ENCODE measurements around the gene ACSL6.

Gene ACSL6

DNA sequence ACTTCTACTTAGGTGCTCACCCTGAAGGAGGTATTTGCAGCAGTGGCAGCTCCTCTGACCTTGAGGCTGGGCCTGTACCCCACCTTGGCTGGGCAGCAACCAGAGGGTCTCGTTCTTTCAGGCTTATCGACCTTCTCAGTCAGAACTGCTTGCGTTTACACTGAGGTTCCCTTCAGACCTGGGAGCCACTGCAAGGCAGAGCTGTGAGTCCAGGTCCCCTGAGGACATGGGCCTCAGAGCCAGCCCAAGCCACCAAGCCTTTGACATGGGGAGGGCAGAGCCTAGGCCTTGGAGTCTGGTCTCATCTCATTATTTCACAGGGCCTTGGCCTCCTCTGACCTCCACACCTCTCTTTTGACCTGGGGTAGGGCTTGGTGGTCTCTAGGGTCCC lies 13.7 kb downstream of the ACSL6 start:
- DNase-seq: no peak

GRCh38 chr5:131997026-131997726 lies 14.3 kb downstream of the ACSL6 start:
- DNase-seq: no peak

- DNase-seq: no peak
Observed at GRCh38 chr5:131996210-131997025, 15.0 kb downstream of the ACSL6 start.

- DNase-seq: no peak
Observed at GRCh38 chr5:131994533-131995226, 16.8 kb downstream of the ACSL6 start.

DNA sequence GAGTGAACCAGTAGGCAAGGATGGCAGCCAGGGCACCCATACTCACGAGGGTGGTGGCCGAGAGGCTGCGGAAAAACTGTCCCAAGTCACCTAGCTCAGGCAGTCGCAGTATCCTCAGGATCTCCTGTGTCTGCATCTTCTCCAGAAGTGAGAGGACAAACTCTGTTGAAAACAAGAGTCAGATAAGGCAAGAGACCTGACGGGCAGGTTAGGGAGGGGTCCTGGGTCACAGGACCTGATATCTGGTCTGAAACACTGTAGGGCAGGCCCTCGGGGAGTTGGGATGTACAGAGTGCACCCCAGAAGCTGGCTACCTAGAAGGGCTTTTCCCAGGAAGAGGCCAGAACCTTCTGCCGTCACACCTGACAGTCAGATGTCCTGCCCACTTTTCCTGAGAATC lies 17.4 kb downstream of the ACSL6 start:
- no peak for DNase-seq

GRCh38 chr5:131993676-131994075 lies 17.8 kb downstream of the ACSL6 start:
- DNase-seq: no peak

- no peak for DNase-seq
Observed at GRCh38 chr5:131992370-131992769, 19.1 kb downstream of the ACSL6 start.

DNA sequence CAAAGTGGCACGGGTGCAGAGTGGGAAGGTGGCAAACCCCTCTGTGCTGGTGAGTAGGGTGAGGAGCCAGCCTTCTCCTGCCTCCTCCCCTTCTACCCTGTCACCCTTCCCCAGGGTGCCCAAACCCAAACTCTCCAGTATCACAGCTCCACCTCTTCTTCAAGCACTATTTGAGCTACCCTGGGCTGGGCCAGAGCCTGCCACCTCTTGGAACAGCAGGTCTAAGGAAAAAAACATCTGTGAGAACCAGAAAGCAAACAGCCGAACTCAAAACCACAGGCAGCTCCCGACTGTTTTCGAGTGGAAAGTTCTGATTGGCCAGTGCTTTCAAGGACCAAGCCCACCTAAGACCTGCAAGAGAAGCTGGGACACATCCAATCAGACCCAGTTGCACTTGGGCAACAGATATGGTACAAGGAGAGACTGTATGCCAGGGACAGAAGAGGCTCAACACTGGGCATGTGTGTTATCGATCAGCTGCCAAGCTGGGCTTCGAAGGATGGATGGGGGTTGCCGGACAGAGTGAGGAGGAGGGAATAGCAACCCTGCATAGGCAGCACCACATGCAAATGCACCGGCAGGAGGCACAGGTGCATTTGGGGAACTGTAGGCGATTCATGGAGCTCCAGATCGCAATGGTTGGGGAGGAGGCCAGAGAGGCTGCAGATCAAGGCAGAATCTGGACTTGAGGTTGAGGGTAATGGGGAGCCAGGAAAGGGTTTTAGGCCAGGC lies 19.7 kb downstream of the ACSL6 start:
- DNase-seq: no peak

- DNase-seq: no peak
Observed at GRCh38 chr5:131990716-131991115, 20.7 kb downstream of the ACSL6 start.

DNA sequence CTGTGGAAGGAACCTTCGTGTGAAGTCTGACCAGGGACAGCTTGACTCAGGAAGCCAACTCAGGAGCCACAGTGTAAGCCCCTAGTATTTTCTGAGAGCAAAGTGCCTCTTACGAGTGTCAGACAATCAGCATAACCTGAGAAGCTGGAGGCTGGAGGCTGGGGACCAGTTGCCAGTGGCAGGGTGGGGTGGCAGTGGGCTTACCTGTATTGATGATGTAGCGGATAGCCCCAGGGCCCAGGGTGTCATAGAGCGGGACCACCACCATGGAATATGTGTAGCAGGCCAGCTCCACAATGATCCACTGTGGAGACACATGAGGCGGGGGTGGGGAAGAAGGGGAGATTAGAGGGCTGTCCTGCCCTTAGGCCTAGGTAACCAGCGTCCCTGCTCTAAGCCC lies 22.9 kb downstream of the ACSL6 start:
- no peak for DNase-seq

DNA sequence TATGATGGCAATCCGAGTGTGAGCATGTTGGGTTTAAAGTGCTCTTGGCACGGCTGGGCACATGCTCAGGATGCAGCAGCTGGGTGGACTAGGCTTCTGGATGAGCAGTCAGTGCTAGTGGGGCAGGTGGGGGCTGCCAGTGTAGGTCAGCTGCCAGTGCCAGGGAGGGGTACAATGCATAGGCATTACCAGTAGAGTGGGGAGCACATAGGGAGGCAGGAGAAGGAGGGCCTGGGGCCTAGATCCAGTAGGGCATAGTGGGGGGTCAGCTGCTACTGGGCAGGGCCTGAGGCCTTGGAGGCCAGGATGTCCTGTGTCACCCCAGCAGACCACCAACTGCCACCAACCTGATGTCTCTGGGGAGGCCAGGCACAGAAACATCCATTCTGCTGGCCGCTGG lies 24.2 kb downstream of the ACSL6 start:
- no peak for DNase-seq

GRCh38 chr5:131986161-131986912 lies 25.1 kb downstream of the ACSL6 start:
- DNase-seq: no peak

DNA sequence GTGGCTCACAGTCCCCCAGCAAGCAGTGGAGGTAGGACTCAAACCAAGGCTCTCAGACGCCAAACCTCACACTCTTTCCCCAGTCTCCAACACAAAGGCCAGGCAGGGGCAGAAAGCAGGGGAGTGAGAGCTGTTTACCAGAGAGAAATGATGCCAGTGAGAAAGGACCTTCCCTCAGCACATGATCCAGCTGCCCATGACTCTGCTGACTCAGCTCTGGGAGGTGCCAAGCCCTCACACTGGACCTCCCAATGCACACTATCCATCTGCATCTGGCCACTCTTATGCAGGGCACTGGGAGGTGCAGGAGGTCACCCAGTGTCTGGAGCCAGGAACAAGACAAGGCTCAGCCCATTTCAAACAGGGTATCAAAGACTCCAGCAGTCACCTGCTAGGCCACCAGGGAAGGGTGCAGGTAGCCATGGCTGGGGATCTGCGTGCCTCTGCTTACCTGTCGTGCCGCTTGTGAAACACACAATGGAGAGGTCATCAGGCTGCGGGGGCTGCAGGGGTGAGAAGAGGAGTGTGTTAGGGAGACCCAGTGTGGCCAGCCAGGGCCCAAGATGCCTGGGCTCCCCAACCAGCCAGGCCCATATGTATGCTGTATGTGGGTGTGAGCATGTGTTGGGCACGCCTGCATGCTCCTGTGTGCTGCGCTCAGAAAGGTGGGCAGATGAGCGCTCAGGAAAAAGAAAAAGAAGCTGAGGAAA lies 26.3 kb downstream of the ACSL6 start:
- DNase-seq: no peak

DNA sequence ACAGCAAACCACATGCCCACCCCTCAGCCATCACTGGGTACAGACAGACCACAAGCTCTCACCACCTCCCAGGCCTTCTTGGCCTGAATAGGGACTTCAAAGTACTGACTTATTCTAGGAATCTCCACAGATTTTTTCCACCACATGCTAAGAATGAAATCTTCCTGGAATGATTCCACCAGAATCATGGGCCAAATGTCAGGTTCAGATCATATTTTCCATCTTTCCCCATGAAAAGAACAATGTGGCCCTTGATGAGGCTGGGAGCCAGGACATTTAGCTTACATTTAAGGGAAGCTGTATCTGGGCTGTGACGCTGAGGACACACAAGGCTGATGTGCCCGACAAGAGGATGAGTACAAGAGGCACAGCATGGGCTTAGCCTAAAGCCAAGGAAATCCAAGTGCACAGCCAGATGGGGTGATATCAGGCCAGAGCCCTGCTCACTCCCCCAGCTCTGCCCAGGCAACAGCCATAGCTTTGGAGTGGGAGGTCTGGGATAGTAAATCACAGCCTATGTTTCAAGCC lies 28.1 kb downstream of the ACSL6 start:
- no peak for DNase-seq

GRCh38 chr5:131981516-131981915 lies 29.9 kb downstream of the ACSL6 start:
- no peak for DNase-seq

DNA sequence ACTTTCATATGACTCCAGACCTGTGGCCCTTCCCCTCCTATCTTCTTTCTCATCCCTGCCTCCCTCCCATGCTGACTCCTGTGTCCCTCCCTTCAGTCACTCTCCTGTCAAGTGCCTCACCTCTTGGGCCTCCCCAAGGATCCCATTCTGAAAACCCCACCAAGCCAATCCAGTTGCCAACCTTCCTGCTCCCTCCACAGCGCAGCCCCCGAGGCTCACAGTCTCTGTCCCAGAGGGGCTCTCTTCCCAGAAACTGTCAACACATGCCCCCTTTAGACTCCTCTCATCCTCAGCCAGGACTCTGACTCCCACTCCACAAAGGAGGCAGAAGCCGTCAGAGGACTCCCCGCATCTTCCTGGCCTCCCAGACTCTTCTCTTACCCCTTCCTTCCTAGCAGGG lies 30.8 kb downstream of the ACSL6 start:
- DNase-seq: no peak

DNA sequence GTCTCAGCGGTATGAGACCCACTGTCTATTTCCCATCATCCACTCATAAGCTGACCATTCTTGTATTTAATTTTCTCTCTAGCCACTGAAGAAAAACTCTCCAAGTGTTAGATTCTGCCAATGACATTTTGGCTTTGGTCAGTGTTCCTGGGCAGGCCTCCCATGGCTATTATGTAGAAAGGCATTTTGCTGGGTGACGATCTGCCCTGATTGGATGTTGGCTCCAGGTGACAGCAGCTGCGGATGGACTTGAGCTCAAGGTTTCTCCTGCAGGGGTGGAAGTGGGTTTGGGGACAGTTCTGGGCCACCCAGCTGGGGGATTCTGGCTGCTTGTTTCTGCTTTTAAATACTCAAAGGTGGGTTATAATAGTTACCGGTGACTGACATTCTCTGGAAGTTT lies 31.6 kb downstream of the ACSL6 start:
- no peak for DNase-seq

GRCh38 chr5:131977212-131977604 lies 34.2 kb downstream of the ACSL6 start:
- DNase-seq: no peak

DNA sequence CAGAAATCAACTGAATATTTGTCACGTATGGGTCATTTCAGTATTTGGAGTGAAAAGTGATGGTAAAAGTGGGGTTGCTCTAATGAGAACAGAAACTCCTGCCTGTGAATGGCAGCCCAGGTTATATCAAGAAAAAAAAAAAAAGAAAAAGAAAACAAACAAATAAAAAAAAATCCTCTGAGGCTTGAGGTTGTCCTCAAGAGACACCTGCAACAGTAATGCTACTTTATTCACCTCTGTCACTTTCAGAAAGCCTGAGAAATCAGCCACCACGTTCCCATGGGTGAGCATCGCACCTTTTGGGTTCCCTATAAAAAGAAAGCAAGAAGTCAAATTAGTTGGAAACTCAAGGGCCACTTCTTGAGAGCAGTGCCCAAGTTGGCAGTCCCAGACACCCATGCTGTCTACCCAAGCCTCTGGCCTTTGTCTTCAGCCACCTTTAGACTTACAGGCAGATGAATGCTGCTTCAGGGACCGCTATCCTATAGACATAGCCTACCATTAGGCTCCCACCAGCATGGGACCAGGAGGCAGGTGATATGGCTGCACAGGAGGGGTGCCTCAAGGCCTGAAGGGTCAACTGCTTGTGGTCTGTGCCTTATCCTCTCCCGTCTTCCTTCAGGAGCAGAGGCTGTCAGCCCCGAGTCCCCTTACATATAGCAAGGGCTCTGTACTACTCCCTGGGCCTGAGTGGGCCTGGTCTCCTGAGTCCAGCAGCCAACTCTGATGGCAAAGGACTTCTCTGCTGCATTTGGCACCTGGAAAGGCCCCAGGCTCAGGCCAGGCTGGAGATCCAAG lies 34.8 kb downstream of the ACSL6 start:
- DNase-seq: no peak

GRCh38 chr5:131974956-131975726 lies 36.3 kb downstream of the ACSL6 start:
- no peak for DNase-seq
